Measurements from ENCODE around the gene OSCP1. TPM values are rescaled to one million over a fixed set of nuclear protein-coding genes. Genes with fewer than 3 reads are reported as not detected.

The OSCP1 gene
- total RNA-seq, 2 experiments from 2014 or later = 2.2 to 2.8 TPM

- H3K4me3 Mint-ChIP-seq = no peak overlapping the region
- peaks cover 28% of the 10 kb centered on the region for H3K36me3 Mint-ChIP-seq (ENCODE audit: low read depth)
- CTCF ChIA-PET = interaction anchor here (0.6 kb wide), 1 partner anchor 48 kb away, joined by 3 read pairs; no protein-coding TSS in a partner anchor
- H3K4me1 Mint-ChIP-seq = peaks cover 24% of the 10 kb centered on the region
- intact Hi-C loops (cut with DNase I, micrococcal nuclease) = loop anchor here (5.0 to 10.0 kb wide), 7 partner anchors 72 to 1622 kb away; partner anchors contain the start of genes AGO1 (in 1 of the 2), CDCA8 (in 1 of the 2), KIAA0319L (in 1 of the 2) and MRPS15 (in 1 of the 2)
- no peak for DNase-seq
- ATAC-seq = no peak
- POLR2A ChIA-PET = no interaction called here
- H3K9me3 Mint-ChIP-seq (ENCODE audit: low read depth) = no peaks in the 10 kb centered on the region
- H3K27me3 Mint-ChIP-seq = no peaks in the 10 kb centered on the region
- H3K27ac Mint-ChIP-seq = peak overlapping the region; percentile 78
Observed at GRCh38 chr1:36389999-36390398, 60.3 kb downstream of the OSCP1 start.

DNA sequence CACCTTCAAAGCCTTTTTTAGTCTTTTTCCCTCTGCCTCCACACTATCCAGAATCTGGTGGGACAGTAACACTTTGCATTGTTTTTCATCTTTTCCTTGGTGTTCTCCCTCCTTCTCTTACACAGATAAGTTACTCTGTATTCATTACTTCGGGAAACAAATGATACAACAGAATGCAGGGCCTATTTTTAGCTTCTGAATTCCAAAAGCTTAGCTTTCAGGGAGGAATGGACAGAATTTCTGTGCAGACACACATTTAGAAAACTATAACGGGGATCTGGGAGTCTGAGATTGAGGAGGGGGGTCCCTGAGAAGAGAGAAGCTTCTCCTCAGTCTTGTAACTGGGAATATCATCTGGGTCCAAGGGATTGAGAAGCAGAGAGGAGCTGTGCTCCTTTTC, 61.0 kb downstream of the OSCP1 start:
- ATAC-seq (no peak), DNase-seq (no peak)
- Mint-ChIP-seq H3K27me3 (no peaks in the 10 kb centered on the region), H3K4me3 (no peak overlapping the region), H3K9me3 (ENCODE audit: low read depth) (no peaks in the 10 kb centered on the region), H3K36me3 (ENCODE audit: low read depth) (peaks cover 28% of the 10 kb centered on the region), H3K4me1 (peaks cover 28% of the 10 kb centered on the region), H3K27ac (peak overlapping the region; percentile 78)
- ChIA-PET POLR2A (interaction anchor here (1.0 kb wide), 1 partner anchor 20 kb away, joined by 3 read pairs; no protein-coding TSS in a partner anchor), CTCF (interaction anchor here (0.6 to 2.0 kb wide), 2 partner anchors 8 to 48 kb away, joined by 3 to 6 read pairs; partner anchors contain the start of gene LSM10)
- intact Hi-C loops (cut with DNase I, micrococcal nuclease) = loop anchor here (5.0 to 10.0 kb wide), 6 partner anchors 73 to 1623 kb away; partner anchors contain the start of genes AGO1 (in 1 of the 2), CDCA8 (in 1 of the 2), KIAA0319L (in 1 of the 2) and MRPS15 (in 1 of the 2)

DNA sequence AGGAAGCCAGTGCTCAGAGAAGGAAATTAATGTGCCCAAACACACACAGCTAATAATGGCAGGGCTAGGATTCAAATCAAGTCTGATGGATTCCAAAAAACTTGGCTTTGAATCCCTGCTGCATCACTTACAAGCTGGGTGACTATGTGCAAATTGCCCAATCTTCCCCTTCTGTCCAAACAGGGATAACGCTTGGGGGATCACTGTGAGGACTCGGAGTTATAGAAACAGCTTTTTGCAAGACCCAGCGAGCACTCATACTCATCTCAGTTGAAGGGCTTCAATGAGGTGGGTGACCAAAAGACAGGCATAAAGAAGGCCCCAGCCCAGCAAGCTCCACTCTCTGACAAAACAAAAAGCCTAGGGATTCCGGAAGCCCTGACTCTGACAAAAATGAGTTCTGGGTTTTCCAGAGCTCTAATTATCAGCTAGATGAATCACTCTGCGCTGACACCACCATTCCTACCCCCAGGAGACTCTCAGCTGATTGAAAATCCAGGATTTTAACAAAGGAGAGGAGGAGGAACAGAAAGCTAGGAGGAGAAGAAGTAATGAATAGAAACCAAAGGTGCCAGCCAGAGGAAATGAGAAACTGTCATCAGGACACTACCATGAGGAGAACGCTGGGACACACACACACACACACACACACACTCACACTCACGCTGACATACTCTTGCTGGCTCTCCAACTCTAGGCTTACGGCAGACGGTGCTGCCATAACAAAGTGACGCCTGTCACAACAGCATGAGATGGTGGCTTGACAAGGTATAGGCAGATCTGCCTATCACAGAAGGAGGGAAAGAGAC, 62.9 kb downstream of the OSCP1 start:
- Mint-ChIP-seq H3K4me3 (peak overlapping the region; percentile 81), H3K9me3 (ENCODE audit: low read depth) (no peaks in the 10 kb centered on the region), H3K36me3 (ENCODE audit: low read depth) (peaks cover 25% of the 10 kb centered on the region), H3K27ac (peak overlapping the region; percentile 100), H3K4me1 (peaks cover 46% of the 10 kb centered on the region), H3K27me3 (no peaks in the 10 kb centered on the region)
- ChIA-PET CTCF (interaction anchor here (0.5 to 2.1 kb wide), 18 partner anchors 10 to 682 kb away, joined by 3 to 15 read pairs (median 4); partner anchors contain the start of genes LSM10 and TRAPPC3), POLR2A (interaction anchor here (1.1 to 1.7 kb wide), 10 partner anchors 10 to 238 kb away, joined by 3 to 24 read pairs (median 6); partner anchors contain the start of genes LSM10, MRPS15, THRAP3 and TRAPPC3)
- intact Hi-C loops (cut with DNase I, micrococcal nuclease) = loop anchor here (5.0 to 10.0 kb wide), 6 partner anchors 75 to 1625 kb away; partner anchors contain the start of genes AGO1 (in 1 of the 2), CDCA8 (in 1 of the 2), KIAA0319L (in 1 of the 2) and MRPS15 (in 1 of the 2)
- DNase-seq (peak; percentile 43), ATAC-seq (no peak)

DNA sequence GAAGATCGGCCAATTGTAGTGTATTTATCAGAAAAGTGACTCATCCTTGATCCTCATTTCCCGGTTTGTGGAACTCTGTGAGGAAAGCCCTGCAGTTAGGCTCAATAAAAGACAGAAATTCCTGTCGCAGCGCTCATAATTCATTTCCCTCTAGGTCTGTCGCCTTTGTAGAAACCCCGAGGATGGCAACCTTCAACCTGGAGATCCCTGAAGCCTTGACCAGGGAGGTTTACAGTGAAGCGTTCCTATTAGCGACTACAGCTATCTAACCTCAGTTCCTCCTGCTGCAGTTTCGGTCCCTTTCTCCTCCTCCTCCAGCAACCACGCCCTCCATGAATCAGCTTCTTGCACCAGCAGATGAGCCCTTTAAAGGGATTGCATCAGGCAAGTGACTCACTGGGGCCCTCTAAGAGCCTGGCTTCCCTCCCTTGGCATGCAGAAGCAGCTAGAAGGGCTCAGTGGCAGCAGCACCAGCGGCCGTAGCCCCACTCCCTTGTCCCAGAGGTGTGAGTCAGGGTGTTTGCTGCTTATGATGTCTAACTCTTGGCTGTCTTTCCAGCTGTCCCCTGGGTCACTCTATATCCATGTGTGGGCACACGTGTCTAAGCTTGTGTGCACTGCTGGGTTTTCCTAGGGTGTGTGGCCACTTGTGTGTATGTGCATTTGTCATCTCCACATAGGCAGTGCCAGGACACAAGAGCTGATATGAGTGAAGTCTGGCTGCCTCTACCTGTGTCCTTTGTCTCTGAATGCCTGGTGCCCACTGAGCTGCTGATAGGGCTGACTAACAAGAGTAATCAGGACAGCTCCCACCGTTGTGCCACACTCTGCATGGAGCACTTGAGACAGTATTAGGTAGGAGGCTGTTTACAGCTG, 63.7 kb downstream of the OSCP1 start:
- Mint-ChIP-seq H3K27me3 (no peaks in the 10 kb centered on the region), H3K4me1 (peaks cover 50% of the 10 kb centered on the region), H3K36me3 (ENCODE audit: low read depth) (peaks cover 19% of the 10 kb centered on the region), H3K27ac (peak overlapping the region; percentile 100), H3K4me3 (peak overlapping the region; percentile 81), H3K9me3 (ENCODE audit: low read depth) (no peaks in the 10 kb centered on the region)
- ChIA-PET CTCF (interaction anchor here (0.5 to 2.1 kb wide), 20 partner anchors 9 to 682 kb away, joined by 3 to 15 read pairs (median 4); partner anchors contain the start of genes LSM10 and TRAPPC3), POLR2A (interaction anchor here (0.6 to 1.7 kb wide), 14 partner anchors 11 to 819 kb away, joined by 3 to 24 read pairs (median 4); partner anchors contain the start of genes AGO3, LSM10, MRPS15 and THRAP3)
- intact Hi-C loops (cut with DNase I, micrococcal nuclease) = loop anchor here (1.0 to 10.0 kb wide), 17 partner anchors 11 to 1626 kb away; partner anchors contain the start of genes LSM10 (in 2 of the 2), MRPS15 (in 2 of the 2), THRAP3 (in 2 of the 2) and TRAPPC3 (in 2 of the 2)
- ATAC-seq = peak; percentile 71
- DNase-seq = peak; percentile 96

- peak; percentile 99 for DNase-seq
- H3K36me3 Mint-ChIP-seq (ENCODE audit: low read depth) = peaks cover 14% of the 10 kb centered on the region
- ATAC-seq = peak; percentile 88
- ChIA-PET POLR2A (interaction anchor here (0.6 to 1.7 kb wide), 13 partner anchors 12 to 820 kb away, joined by 3 to 24 read pairs (median 4); partner anchors contain the start of genes AGO3, LSM10, MRPS15 and TRAPPC3), CTCF (interaction anchor here (0.6 to 2.2 kb wide), 8 partner anchors 12 to 85 kb away, joined by 3 to 15 read pairs (median 6); partner anchors contain the start of gene LSM10)
- peak within 1 kb of the TSS; percentile 81 for H3K4me3 Mint-ChIP-seq
- no peaks in the 10 kb centered on the region for H3K9me3 Mint-ChIP-seq (ENCODE audit: low read depth)
- H3K27me3 Mint-ChIP-seq = no peaks in the 10 kb centered on the region
- H3K27ac Mint-ChIP-seq = peak within 1 kb of the TSS; percentile 100
- intact Hi-C loops (cut with DNase I, micrococcal nuclease) = loop anchor here (1.0 to 10.0 kb wide), 18 partner anchors 12 to 1627 kb away; partner anchors contain the start of genes LSM10 (in 2 of the 2), MRPS15 (in 2 of the 2), THRAP3 (in 2 of the 2) and TRAPPC3 (in 2 of the 2)
- peaks cover 58% of the 10 kb centered on the region for H3K4me1 Mint-ChIP-seq
Observed at GRCh38 chr1:36385410-36386264, 64.6 kb downstream of the OSCP1 start, which contains the start of gene STK40. STK40 (minus strand) TSS chr1:36385924; CDS start chr1:36361332, 24,592 bp downstream.

GRCh38 chr1:36384542-36385409, 65.5 kb downstream of the OSCP1 start:
- POLR2A ChIA-PET = interaction anchor here (0.6 to 1.2 kb wide), 4 partner anchors 12 to 147 kb away, joined by 3 to 4 read pairs (median 3); no protein-coding TSS in a partner anchor
- CTCF ChIA-PET = interaction anchor here (0.9 to 2.2 kb wide), 3 partner anchors 14 to 35 kb away, joined by 3 to 14 read pairs (median 4); no protein-coding TSS in a partner anchor
- Mint-ChIP-seq H3K4me3 (peak overlapping the region; percentile 81), H3K36me3 (ENCODE audit: low read depth) (peaks cover 14% of the 10 kb centered on the region), H3K9me3 (ENCODE audit: low read depth) (no peaks in the 10 kb centered on the region), H3K4me1 (peaks cover 61% of the 10 kb centered on the region), H3K27me3 (no peaks in the 10 kb centered on the region), H3K27ac (peak overlapping the region; percentile 85)
- DNase-seq (peak; percentile 58), ATAC-seq (peak; percentile 3)
- intact Hi-C loops (cut with DNase I, micrococcal nuclease) = loop anchor here (1.0 to 10.0 kb wide), 7 partner anchors 78 to 1628 kb away; partner anchors contain the start of genes AGO1 (in 1 of the 2), CDCA8 (in 1 of the 2), KIAA0319L (in 1 of the 2) and MRPS15 (in 1 of the 2)

DNA sequence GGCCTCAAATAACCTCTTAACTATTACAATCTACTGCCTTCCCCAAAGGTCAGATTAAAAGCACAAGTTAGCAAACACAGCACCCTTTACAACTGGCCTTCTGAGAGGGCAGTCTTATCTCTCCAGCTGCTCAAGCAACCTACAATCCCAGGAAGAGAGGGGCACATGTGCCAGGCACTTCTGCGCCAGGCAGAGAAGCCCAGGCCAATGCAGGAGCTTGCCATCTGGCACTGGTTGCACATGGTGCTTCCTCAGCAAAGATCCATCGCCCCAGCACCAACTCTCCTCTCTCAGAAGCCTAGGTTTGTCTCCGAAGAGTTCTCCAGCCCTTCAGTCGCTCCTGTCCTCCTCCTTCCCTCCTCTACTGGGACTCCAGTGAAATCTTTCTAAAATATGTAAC, 67.0 kb downstream of the OSCP1 start:
- intact Hi-C loops (cut with DNase I, micrococcal nuclease) = loop anchor here in 1 of 2 experiments (10.0 kb wide), 2 partner anchors 498 to 828 kb away; partner anchors contain the start of genes AGO1, KIAA0319L and NCDN
- Mint-ChIP-seq H3K9me3 (ENCODE audit: low read depth) (no peaks in the 10 kb centered on the region), H3K27ac (peak overlapping the region; percentile 35), H3K4me1 (peaks cover 70% of the 10 kb centered on the region), H3K4me3 (peak overlapping the region; percentile 34), H3K36me3 (ENCODE audit: low read depth) (peaks cover 21% of the 10 kb centered on the region), H3K27me3 (no peaks in the 10 kb centered on the region)
- DNase-seq (no peak), ATAC-seq (no peak)
- ChIA-PET POLR2A (no interaction called here), CTCF (interaction anchor here (0.5 to 1.2 kb wide), 3 partner anchors 39 to 184 kb away, joined by 3 to 4 read pairs (median 4); no protein-coding TSS in a partner anchor)

DNA sequence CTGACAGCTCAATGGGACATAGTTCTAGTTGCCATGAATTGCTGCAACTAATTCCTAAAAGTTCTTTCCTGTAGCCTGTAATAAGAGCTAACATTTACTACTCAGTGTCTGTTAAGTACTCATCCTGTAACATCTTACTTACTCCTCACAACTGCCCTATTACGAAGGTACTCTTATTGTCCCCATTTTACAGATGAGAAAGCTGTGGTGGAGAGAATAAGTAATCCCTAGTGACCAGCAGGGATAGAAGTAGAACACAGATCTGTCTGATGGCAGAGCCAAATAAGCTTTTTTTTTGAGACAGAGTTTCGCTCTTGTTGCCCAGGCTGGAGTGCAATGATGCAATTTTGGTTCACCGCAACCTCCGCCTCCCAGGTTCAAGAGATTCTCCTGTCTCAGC, 67.6 kb downstream of the OSCP1 start:
- ChIA-PET POLR2A (no interaction called here), CTCF (interaction anchor here (0.5 to 1.5 kb wide), 6 partner anchors 11 to 183 kb away, joined by 3 to 4 read pairs (median 4); no protein-coding TSS in a partner anchor)
- intact Hi-C loops (cut with DNase I, micrococcal nuclease) = loop anchor here in 1 of 2 experiments (10.0 kb wide), 2 partner anchors 498 to 828 kb away; partner anchors contain the start of genes AGO1, KIAA0319L and NCDN
- Mint-ChIP-seq H3K36me3 (ENCODE audit: low read depth) (peaks cover 18% of the 10 kb centered on the region), H3K27ac (no peak overlapping the region), H3K9me3 (ENCODE audit: low read depth) (no peaks in the 10 kb centered on the region), H3K4me1 (peaks cover 73% of the 10 kb centered on the region), H3K4me3 (no peak overlapping the region), H3K27me3 (no peaks in the 10 kb centered on the region)
- no peak for DNase-seq
- ATAC-seq = no peak
